Measurements from ENCODE around the gene PHETA1. TPM values are rescaled to one million over a fixed set of nuclear protein-coding genes. Genes with fewer than 3 reads are reported as not detected.
"Not testable (repeated sequence)": the region's sequence is repeated elsewhere in the genome, so short reads cannot be mapped to it uniquely, and the experiment has no call there.

Gene PHETA1
- total RNA-seq, 4 donors from 2014 or later, result 8.1 to 23.5 (median 15.3) TPM

GRCh38 chr12:111379942-111380554 lies 11.2 kb upstream of the PHETA1 start:
- intact Hi-C loops (cut with DNase I), result no loop called here

GRCh38 chr12:111377440-111377839 lies 8.5 kb upstream of the PHETA1 start:
- Histone ChIP-seq H3K4me3 (replicated peaks in 1 of 3) (no peak overlapping the region), H3K27me3 (no peaks in the 10 kb centered on the region), H3K9me3 (no peaks in the 10 kb centered on the region), H3K27ac (no peak overlapping the region), H3K4me1 (no peaks in the 10 kb centered on the region), H3K36me3 (no peaks in the 10 kb centered on the region)
- intact Hi-C loops (cut with DNase I), result no loop called here
- DNase-seq, result no peak
- TF ChIP-seq POLR2A (IDR thresholded peaks at IDR 0.05), result no peak
- TF ChIP-seq CTCF (IDR thresholded peaks at IDR 0.05), result no peak
- 94 to 99% methylated on average over 3 of the region's 3 CpGs for WGBS, 2 donors

More at GRCh38 chr12:111379942-111380554, 11.2 kb upstream of the PHETA1 start:
- TF ChIP-seq POLR2A (IDR thresholded peaks at IDR 0.05) (no peak), CTCF (IDR thresholded peaks at IDR 0.05) (no peak)
- no peaks in the 10 kb centered on the region for H3K4me1 ChIP-seq
- no peaks in the 10 kb centered on the region for H3K36me3 ChIP-seq
- WGBS, 2 donors, result 89 to 95% methylated on average over 6 of the region's 6 CpGs
- no peak overlapping the region for H3K27ac ChIP-seq
- H3K27me3 ChIP-seq, result no peaks in the 10 kb centered on the region
- H3K9me3 ChIP-seq, result no peaks in the 10 kb centered on the region
- no peak for DNase-seq
- H3K4me3 ChIP-seq (replicated peaks in 1 of 3), result no peak overlapping the region

- H3K4me3 ChIP-seq (replicated peaks in 1 of 3); H3K9me3 ChIP-seq; intact Hi-C loops (cut with DNase I); H3K27me3 ChIP-seq; DNase-seq; H3K36me3 ChIP-seq; H3K27ac ChIP-seq; H3K4me1 ChIP-seq: not testable (repeated sequence)
- 96 to 100% methylated on average over 1 of the region's 1 CpG for WGBS, 2 donors
Observed at GRCh38 chr12:111373231-111373630, 4.3 kb upstream of the PHETA1 start.

- peaks cover 8 to 13% of the 10 kb centered on the region in 2 donors for H3K4me1 ChIP-seq
- intact Hi-C loops (cut with DNase I), result no loop called here
- whole genome bisulfite sequencing, 2 donors, result 48 to 59% methylated on average over 13 of the region's 13 CpGs
Observed at GRCh38 chr12:111369496-111370220, 763 bp upstream of the PHETA1 start.

GRCh38 chr12:111368291-111368787 lies 556 bp downstream of the PHETA1 start:
- Histone ChIP-seq H3K9me3 (no peaks in the 10 kb centered on the region), H3K4me3 (replicated peaks in 1 of 3) (peak overlapping the region; percentile 67 to 79 (median 73)), H3K27me3 (no peaks in the 10 kb centered on the region), H3K27ac (no peak overlapping the region), H3K36me3 (no peaks in the 10 kb centered on the region), H3K4me1 (peaks cover 8 to 13% of the 10 kb centered on the region in 2 donors)
- 1 to 4% methylated on average over 8 to 18 of the region's 18 CpGs for WGBS, 2 donors
- DNase-seq, result peak; percentile 20 to 31
- intact Hi-C loops (cut with DNase I), result no loop called here
- no peak for TF ChIP-seq CTCF (IDR thresholded peaks at IDR 0.05)
- no peak for TF ChIP-seq POLR2A (IDR thresholded peaks at IDR 0.05)

More at GRCh38 chr12:111369496-111370220, 763 bp upstream of the PHETA1 start:
- DNase-seq, result no peak
- Histone ChIP-seq H3K9me3 (no peaks in the 10 kb centered on the region), H3K27ac (no peak overlapping the region), H3K27me3 (no peaks in the 10 kb centered on the region), H3K4me3 (replicated peaks in 1 of 3) (peak overlapping the region; percentile 28 to 79 (median 67)), H3K36me3 (no peaks in the 10 kb centered on the region)
- TF ChIP-seq POLR2A (IDR thresholded peaks at IDR 0.05) (no peak), CTCF (IDR thresholded peaks at IDR 0.05) (no peak)
